H1 (cell line): ENCODE data around the gene RHOG. TPM values are rescaled to one million over a fixed set of nuclear protein-coding genes. Genes with fewer than 3 reads are reported as not detected.
"Not testable (repeated sequence)": the region's sequence is repeated elsewhere in the genome, so short reads cannot be mapped to it uniquely, and the experiment has no call there.

Source experiments
- CTCF ChIA-PET: fragments of 300-600 bp; sonication (Branson Sonifier 250); formaldehyde crosslinking; loops from one replicate; lab custom pipeline; 2021; ENCODE audit not compliant: partially characterized antibody; lab: Charles Lee
- POLR2A ChIA-PET: fragments of 300-600 bp; sonication (Branson Sonifier 250); formaldehyde crosslinking; loops from one replicate; lab custom pipeline; 2021; ENCODE audit warnings: inconsistent platforms; ENCODE audit not compliant: partially characterized antibody; lab: Charles Lee
- DNase-seq, 2 experiments: peaks; one replicate each; pipeline versions ENCODE4 v3.0.0 to v3.0.0-alpha.2; 2010 to 2022; ENCODE audit warnings: low spot score in 2 of 2, low read depth in 1 of 2, mixed read lengths in 1 of 2
- FAIRE-seq: peaks from 2 replicates; lab custom pipeline; 2011; peaks lifted over from hg19 to GRCh38; lab: Jason Lieb, UNC
- H2AFZ ChIP-seq: 2 replicates; pipeline ENCODE4 v1.8.1; 2012; ENCODE audit warnings: low read length, inconsistent platforms
- H2AK5ac ChIP-seq: 2 replicates; pipeline ENCODE4 v1.6.1; 2013; ENCODE audit warnings: low read depth, low read length
- H2BK120ac ChIP-seq: replicated peaks from 2 replicates; pipeline ENCODE3; 2013; ENCODE audit warnings: low read depth, low read length, inconsistent platforms
- H2BK12ac ChIP-seq: 2 replicates; pipeline ENCODE4 v1.6.1; 2013; ENCODE audit warnings: low read depth, low read length
- H2BK15ac ChIP-seq: 2 replicates; pipeline ENCODE4 v1.6.1; 2013; ENCODE audit warnings: low read length
- H2BK20ac ChIP-seq: 2 replicates; pipeline ENCODE4 v1.6.1; 2013; ENCODE audit warnings: low read length
- H2BK5ac ChIP-seq: 2 replicates; pipeline ENCODE4 v1.6.1; 2013; ENCODE audit warnings: low read depth, low read length
- H3K14ac ChIP-seq: 2 replicates; pipeline ENCODE4 v1.6.1; 2013; ENCODE audit warnings: inconsistent platforms; ENCODE audit not compliant: insufficient read length
- H3K18ac ChIP-seq: 2 replicates; pipeline ENCODE4 v1.6.1; 2013; ENCODE audit warnings: low read length; ENCODE audit errors: extremely low read depth
- H3K23ac ChIP-seq: 2 replicates; pipeline ENCODE4 v1.6.1; 2013; ENCODE audit warnings: inconsistent platforms; ENCODE audit not compliant: insufficient read length
- H3K23me2 ChIP-seq: 2 replicates; pipeline ENCODE4 v1.6.1; 2013; ENCODE audit warnings: low read depth, low read length
- H3K27ac ChIP-seq: 2 replicates; pipeline ENCODE4 v1.6.1; 2011; ENCODE audit warnings: low read depth, low read length, inconsistent platforms
- H3K27me3 ChIP-seq, 4 experiments: replicated peaks in 1 of 4; 1 replicate in 1 of 4; 2 replicates in 3 of 4; pipeline versions ENCODE4 v1.6.1 to v1.8.1; 2011 to 2013; ENCODE audit warnings: low read length in 3 of 4, mild to moderate bottlenecking in 3 of 4, inconsistent platforms in 2 of 4, mixed read lengths in 2 of 4, moderate library complexity in 1 of 4; ENCODE audit not compliant: control insufficient read depth in 3 of 4, insufficient read depth in 3 of 4; ENCODE audit errors: extremely low read depth in 1 of 4
- H3K36me3 ChIP-seq, 4 experiments: 2 replicates each; pipeline versions ENCODE4 v1.6.1 to v1.8.1; 2011 to 2013; ENCODE audit warnings: mild to moderate bottlenecking in 4 of 4, low read length in 3 of 4, moderate library complexity in 2 of 4, control low read depth in 1 of 4, inconsistent platforms in 1 of 4; ENCODE audit not compliant: insufficient read depth in 4 of 4, control insufficient read depth in 2 of 4
- H3K4ac ChIP-seq: replicated peaks from 2 replicates; pipeline ENCODE3; 2013; ENCODE audit warnings: low read length, low read depth, mixed read lengths, inconsistent platforms; ENCODE audit not compliant: insufficient read length
- H3K4me1 ChIP-seq, 4 experiments: replicated peaks in 1 of 4; 1 replicate in 1 of 4; 2 replicates in 3 of 4; pipeline versions ENCODE4 v1.6.1 to v1.8.1; 2011 to 2013; ENCODE audit warnings: low read length in 3 of 4, inconsistent platforms in 2 of 4, mixed read lengths in 1 of 4; ENCODE audit not compliant: insufficient read depth in 4 of 4, control insufficient read depth in 3 of 4
- H3K4me2 ChIP-seq, 2 experiments: 2 replicates each; pipeline versions ENCODE4 v1.6.1 to v1.8.1; 2011 to 2013; ENCODE audit warnings: low read depth in 2 of 2, low read length in 2 of 2, control low read depth in 1 of 2, inconsistent platforms in 1 of 2, mild to moderate bottlenecking in 1 of 2; ENCODE audit not compliant: insufficient read depth in 1 of 2
- H3K4me3 ChIP-seq, 4 experiments: fragments of 200-600, 300-600 bp in 1 of 4; sonication (generic), shearing (Covaris generic), sonication (Bioruptor Twin) in 1 of 4; 2 replicates each; pipeline versions ENCODE4 v1.5.1 to v1.8.1; 2011 to 2016; ENCODE audit warnings: low read length in 4 of 4, low read depth in 3 of 4, control low read depth in 2 of 4, inconsistent platforms in 2 of 4, mild to moderate bottlenecking in 2 of 4, mixed read lengths in 1 of 4, moderate library complexity in 1 of 4; ENCODE audit not compliant: insufficient read depth in 2 of 4; ENCODE audit errors: extremely low read depth in 1 of 4
- H3K56ac ChIP-seq: replicated peaks from 2 replicates; pipeline ENCODE3; 2013; ENCODE audit warnings: low read depth, mild to moderate bottlenecking, mixed read lengths, low read length, inconsistent platforms; ENCODE audit not compliant: insufficient read length
- H3K79me1 ChIP-seq: 2 replicates; pipeline ENCODE4 v1.6.1; 2013; ENCODE audit warnings: low read depth, low read length, control low read depth
- H3K79me2 ChIP-seq, 2 experiments: 2 replicates each; pipeline versions ENCODE4 v1.6.1 to v1.8.1; 2012 to 2013; ENCODE audit warnings: low read length in 2 of 2, mild to moderate bottlenecking in 2 of 2, inconsistent platforms in 1 of 2; ENCODE audit not compliant: insufficient read depth in 2 of 2, control insufficient read depth in 1 of 2
- H3K9ac ChIP-seq, 4 experiments: replicated peaks in 1 of 4; 1 replicate in 1 of 4; 2 replicates in 3 of 4; pipeline versions ENCODE4 v1.6.1 to v1.8.1; 2011 to 2013; ENCODE audit warnings: low read depth in 3 of 4, low read length in 3 of 4, control low read depth in 2 of 4, mild to moderate bottlenecking in 2 of 4, moderate library complexity in 2 of 4, inconsistent platforms in 1 of 4; ENCODE audit errors: extremely low read depth in 1 of 4
- H3K9me3 ChIP-seq, 2 experiments: 2 replicates each; pipeline versions ENCODE4 v1.6.1 to v1.8.1; 2012 to 2013; ENCODE audit warnings: mild to moderate bottlenecking in 2 of 2, moderate library complexity in 2 of 2, control low read depth in 1 of 2, inconsistent platforms in 1 of 2, low read depth in 1 of 2, low read length in 1 of 2, mixed read lengths in 1 of 2; ENCODE audit not compliant: insufficient read depth in 2 of 2
- H4K20me1 ChIP-seq, 2 experiments: replicated peaks in 1 of 2; 2 replicates each; pipeline versions ENCODE3 to v1.8.1; 2011 to 2013; ENCODE audit warnings: inconsistent platforms in 2 of 2, low read length in 2 of 2, mild to moderate bottlenecking in 1 of 2; ENCODE audit not compliant: insufficient read depth in 2 of 2, control insufficient read depth in 1 of 2
- H4K5ac ChIP-seq: 2 replicates; pipeline ENCODE4 v1.6.1; 2013; ENCODE audit warnings: low read length, low read depth, mixed read lengths, inconsistent platforms; ENCODE audit not compliant: insufficient read length
- H4K8ac ChIP-seq: 2 replicates; pipeline ENCODE4 v1.8.0; 2013; ENCODE audit warnings: mild to moderate bottlenecking, moderate library complexity, low read length, inconsistent platforms; ENCODE audit not compliant: insufficient read depth; ENCODE audit errors: extremely low read depth
- H4K91ac ChIP-seq: replicated peaks from 2 replicates; pipeline ENCODE3; 2013; ENCODE audit warnings: low read length, mixed read lengths, inconsistent platforms; ENCODE audit not compliant: insufficient read length
- GABPA ChIP-seq: IDR thresholded peaks from 2 replicates; pipeline ENCODE4 v1.6.1; 2011; ENCODE audit warnings: mild to moderate bottlenecking, low read length, moderate library complexity, borderline replicate concordance; ENCODE audit not compliant: insufficient read depth
- GTF2F1 ChIP-seq: IDR thresholded peaks from 2 replicates; pipeline ENCODE4 v1.6.1; 2012; ENCODE audit warnings: low read depth, low read length, improper control_type of control experiment, borderline replicate concordance
- HDAC2 ChIP-seq, 2 experiments: fragments of 300-600 bp in 1 of 2; sonication (generic) in 1 of 2; IDR thresholded peaks; 2 replicates each; pipeline ENCODE4 v1.6.1; 2011 to 2012; ENCODE audit warnings: low read depth in 2 of 2, low read length in 2 of 2, mild to moderate bottlenecking in 2 of 2, moderate library complexity in 2 of 2, borderline replicate concordance in 1 of 2, inconsistent platforms in 1 of 2
- POU5F1 ChIP-seq: IDR thresholded peaks from 2 replicates; pipeline ENCODE4 v1.6.1; 2011; ENCODE audit warnings: low read depth, mild to moderate bottlenecking, low read length, moderate library complexity
- ZNF274 ChIP-seq: IDR thresholded peaks from 2 replicates; pipeline ENCODE4 v1.7.0; 2012; ENCODE audit warnings: low read length, borderline replicate concordance; ENCODE audit errors: extremely low read depth
- WGBS, 2 experiments: shearing (Covaris generic) in 1 of 2; methylation state at CpG; one replicate each; pipeline versions ENCODE4 v1.1.6 to v1.1.7; 2013 to 2015; ENCODE audit warnings: low lambda C conversion rate in 2 of 2, mixed read lengths in 2 of 2, inconsistent platforms in 1 of 2, low coverage in 1 of 2, missing lambda C conversion rate in 1 of 2; ENCODE audit not compliant: insufficient replicate concordance in 2 of 2, insufficient coverage in 1 of 2, insufficient read length in 1 of 2; ENCODE audit errors: extremely low coverage in 1 of 2, missing lambda C conversion rate in 1 of 2; 5-methylcytosine and 5-hydroxymethylcytosine counted together
- polyA plus RNA-seq, 7 experiments: library from polyadenylated mRNA; depleted of rRNA in 3 of 7; stranded (reverse) in 5 of 7; unstranded in 2 of 7; fragments of >200 nt in 5 of 7; fragments of 200-250 nt in 2 of 7; gene quantifications; 1 replicate in 5 of 7; 2 replicates in 1 of 7; 4 replicates in 1 of 7; pipeline versions ENCODE4 v1.2.1 to v1.2.3, GENCODE V29; 2011 to 2013; ENCODE audit warnings: missing spikeins in 2 of 7, mixed read lengths in 2 of 7
- total RNA-seq: library from RNA; stranded (reverse); fragmentation: NEBNext Ultra II Directional; extraction: Animal tissue kit (Norgen Biotek cat#: 25700); gene quantifications from 2 replicates; pipeline ENCODE4 v1.2.1, GENCODE V29; 2021

The RHOG gene
- total and polyA plus RNA-seq, 2 of the 8 experiments (the other 6 are each of a cell fraction or from before 2014, with no cell fraction given) = 28.3 to 69.6 TPM

- TF ChIP-seq GTF2F1 = no peak
- 0 out of 2 replicates have a peak, but pooled peaks have one; percentile 15 for TF ChIP-seq POU5F1
- 0 out of 4 replicates have a peak, but pooled peaks of 1 of the 2 experiments have one; percentile 15 for TF ChIP-seq HDAC2 (IDR thresholded peaks at IDR 0.05; ENCODE audit: borderline replicate concordance in 1 of 2, low read depth in 2 of 2, low read length in 2 of 2)
- TF ChIP-seq GABPA = no peak
- no peak for TF ChIP-seq ZNF274
These were observed 20.9 kb upstream of the RHOG start (continued) for GRCh38 chr11:3861683-3862082.

GRCh38 chr11:3860898-3861393, 20.2 kb upstream of the RHOG start:
- WGBS, 2 experiments = 83% methylated on average over 4 of the region's 4 CpGs; no CpG with 5 or more reads in 1 of the 2 experiments
- POLR2A ChIA-PET = not testable (repeated sequence)

More at GRCh38 chr11:3860898-3861393, 20.2 kb upstream of the RHOG start:
- not testable (repeated sequence) for H3K14ac ChIP-seq, H3K36me3 ChIP-seq, H3K4ac ChIP-seq, H4K8ac ChIP-seq, DNase-seq, H2BK12ac ChIP-seq, H3K9ac ChIP-seq, H3K9me3 ChIP-seq, H3K18ac ChIP-seq, H4K5ac ChIP-seq, H2BK120ac ChIP-seq, H3K4me2 ChIP-seq, FAIRE-seq, H3K23ac ChIP-seq, H2AFZ ChIP-seq, H2BK20ac ChIP-seq, H3K56ac ChIP-seq, H2BK5ac ChIP-seq, H4K91ac ChIP-seq, H3K4me3 ChIP-seq, H3K79me1 ChIP-seq, H4K20me1 ChIP-seq, H2AK5ac ChIP-seq, H3K79me2 ChIP-seq, H3K27ac ChIP-seq, H3K23me2 ChIP-seq
- Histone ChIP-seq H3K4me1 (peaks cover 6 to 16% (median 9%) of the 10 kb centered on the region in 4 experiments; a peak in 5 of 7 replicates), H3K27me3 (peaks cover 0 to 11% (median 7%) of the 10 kb centered on the region in 4 experiments; a peak in 5 of 7 replicates), H2BK15ac (0 out of 2 replicates have a peak overlapping the region, but pooled peaks have one; percentile 16)
- CTCF ChIA-PET = interaction anchor here (0.6 to 4.9 kb wide), 6 partner anchors 10 to 212 kb away, joined by 3 to 30 read pairs (median 4); no protein-coding TSS in a partner anchor
